H1 (cell line): ENCODE results near the gene CAP1. TPM values are rescaled to one million over a fixed set of nuclear protein-coding genes. Genes with fewer than 3 reads are reported as not detected.

Experiments
- EP300 ChIP-seq, 2 experiments: IDR thresholded peaks; 1 replicate in 1 of 2; 2 replicates in 1 of 2; pipeline ENCODE4 v1.6.1; 2011 to 2012; ENCODE audit warnings: low read depth in 2 of 2, low read length in 2 of 2, mild to moderate bottlenecking in 2 of 2, borderline replicate concordance in 1 of 2, inconsistent platforms in 1 of 2, moderate library complexity in 1 of 2
- GABPA ChIP-seq: IDR thresholded peaks from 2 replicates; pipeline ENCODE4 v1.6.1; 2011; ENCODE audit warnings: mild to moderate bottlenecking, low read length, moderate library complexity, borderline replicate concordance; ENCODE audit not compliant: insufficient read depth
- JUND ChIP-seq: IDR thresholded peaks from 2 replicates; pipeline ENCODE4 v1.6.1; 2011; ENCODE audit warnings: mild to moderate bottlenecking, improper control_type of control experiment, low read length
- KDM5A ChIP-seq: fragments of 200-600 bp; IDR thresholded peaks from 2 replicates; pipeline ENCODE4 v1.7.1; 2012; ENCODE audit warnings: mild to moderate bottlenecking, low read length, inconsistent platforms, mixed read lengths
- RAD21 ChIP-seq, 2 experiments: IDR thresholded peaks in 1 of 2; conservative IDR thresholded peaks in 1 of 2; 2 replicates each; pipeline ENCODE4 v1.6.1; 2011; ENCODE audit warnings: low read depth in 2 of 2, low read length in 2 of 2, improper control_type of control experiment in 1 of 2, inconsistent platforms in 1 of 2, mild to moderate bottlenecking in 1 of 2, moderate library complexity in 1 of 2
- SAP30 ChIP-seq: fragments of 300-600 bp; sonication (generic); IDR thresholded peaks from 2 replicates; pipeline ENCODE4 v1.7.1; 2012; ENCODE audit warnings: low read length, moderate library complexity, mild to moderate bottlenecking, inconsistent platforms; ENCODE audit not compliant: insufficient read depth, insufficient replicate concordance
- polyA plus RNA-seq, 7 experiments: library from polyadenylated mRNA; depleted of rRNA in 3 of 7; stranded (reverse) in 5 of 7; unstranded in 2 of 7; fragments of >200 nt in 5 of 7; fragments of 200-250 nt in 2 of 7; gene quantifications; 1 replicate in 5 of 7; 2 replicates in 1 of 7; 4 replicates in 1 of 7; pipeline versions ENCODE4 v1.2.1 to v1.2.3, GENCODE V29; 2011 to 2013; ENCODE audit warnings: missing spikeins in 2 of 7, mixed read lengths in 2 of 7
- total RNA-seq: library from RNA; stranded (reverse); fragmentation: NEBNext Ultra II Directional; extraction: Animal tissue kit (Norgen Biotek cat#: 25700); gene quantifications from 2 replicates; pipeline ENCODE4 v1.2.1, GENCODE V29; 2021

CAP1 gene
- total and polyA plus RNA-seq, 2 of the 8 experiments (the other 6 are each of a cell fraction or from before 2014, with no cell fraction given), result 140 to 295 TPM

DNA sequence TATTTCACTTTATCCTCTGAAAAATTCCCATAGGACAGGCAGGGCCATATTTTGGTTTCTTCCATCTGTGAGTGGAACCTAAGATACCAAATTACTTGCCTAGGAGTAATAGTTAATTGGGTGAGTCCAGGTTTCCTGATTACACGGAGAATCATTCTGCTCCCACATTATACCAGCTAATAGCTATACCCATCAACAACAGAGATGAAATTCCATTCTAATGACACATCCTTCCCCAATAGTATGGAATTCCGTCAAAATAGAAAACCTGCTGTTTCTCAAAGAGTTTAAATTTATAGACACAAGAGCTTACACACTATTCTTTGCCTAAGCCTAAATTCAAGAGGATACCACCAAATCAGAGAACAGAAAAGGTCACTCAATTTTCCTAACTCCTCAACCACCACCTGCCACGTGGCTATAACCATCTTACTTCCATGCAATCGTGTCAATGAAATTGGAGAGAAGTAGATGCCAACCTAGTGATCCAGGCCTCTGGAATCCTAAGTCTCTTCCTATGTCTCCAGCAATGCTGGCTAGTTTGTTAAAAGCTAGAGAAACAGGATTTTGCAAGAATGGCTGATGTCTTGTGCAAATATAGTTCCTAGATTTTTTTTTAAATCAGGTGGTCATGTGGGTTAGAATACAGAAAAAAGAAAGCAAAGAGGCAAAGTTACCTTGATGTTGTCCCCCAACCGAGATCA is 50.3 kb downstream of the CAP1 start (continued):
- TF ChIP-seq GABPA (no peak), SAP30 (no peak), EP300 (IDR thresholded peaks at IDR 0.05; ENCODE audit: borderline replicate concordance in 1 of 2, low read depth in 2 of 2, low read length in 2 of 2) (no peak), JUND (no peak), KDM5A (no peak), RAD21 (IDR thresholded peaks at IDR 0.05 in 1 of 2, conservative IDR thresholded peaks at IDR 0.05 in 1 of 2; ENCODE audit: low read depth in 2 of 2, low read length in 2 of 2) (no peak)
